HUDEP-2 (cell line): ENCODE results near the gene CORT.
"Not testable (repeated sequence)": the region's sequence is repeated elsewhere in the genome, so short reads cannot be mapped to it uniquely, and the experiment has no call there.

Experiments used
- DNase-seq, 76 experiments: peaks; one replicate each; lab custom pipeline; 2025; ENCODE audit not compliant: unreplicated experiment in 76 of 76; lab: John Stamatoyannopoulos, UW

Gene CORT

DNA sequence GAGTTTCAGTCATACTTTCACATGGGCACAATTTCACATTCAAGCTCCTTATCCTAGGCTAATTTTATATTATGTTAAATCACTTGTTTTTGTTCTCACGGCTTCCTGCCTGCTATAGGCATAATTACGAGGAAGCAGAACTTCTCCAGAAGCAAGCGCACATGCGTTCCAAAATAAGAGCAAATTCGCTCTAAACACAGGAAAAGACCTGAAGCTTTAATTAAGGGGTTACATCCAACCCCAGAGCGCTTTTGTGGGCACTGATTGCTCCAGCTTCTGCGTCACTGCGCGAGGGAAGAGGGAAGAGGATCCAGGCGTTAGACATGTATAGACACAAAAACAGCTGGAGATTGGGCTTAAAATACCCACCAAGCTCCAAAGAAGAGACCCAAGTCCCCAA, at the start of gene CORT:
Gene CORT, plus strand, starts transcription at position 281 of the 400 bp plus-strand sequence. CDS start 193 bp downstream, outside the sequence.
- no peak for DNase-seq

- DNase-seq, result no peak
Observed at GRCh38 chr1:10401281-10401680, 48.5 kb upstream of the CORT start.

GRCh38 chr1:10402729-10403274, 47.0 kb upstream of the CORT start:
- no peak for DNase-seq

DNA sequence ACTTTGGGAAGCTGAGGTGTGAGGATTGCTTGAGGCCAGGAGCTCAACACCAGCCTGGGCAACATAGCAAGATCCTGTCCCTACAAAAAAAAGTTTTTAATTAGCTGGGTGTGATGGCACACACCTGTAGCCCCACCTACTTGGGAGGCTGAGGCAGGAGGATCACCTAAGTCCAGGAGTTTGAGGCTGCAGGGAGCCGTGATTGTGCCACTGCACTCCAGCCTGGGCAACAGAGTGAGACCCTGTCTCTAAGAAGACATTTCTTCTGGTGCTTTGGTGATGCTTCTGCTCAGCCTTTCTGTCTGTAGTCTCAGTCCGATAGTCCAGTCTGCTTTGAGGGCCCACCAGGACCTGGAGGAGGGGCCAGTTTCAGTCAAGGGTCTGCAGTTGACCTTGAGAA, 42.6 kb upstream of the CORT start:
- no peak for DNase-seq

DNA sequence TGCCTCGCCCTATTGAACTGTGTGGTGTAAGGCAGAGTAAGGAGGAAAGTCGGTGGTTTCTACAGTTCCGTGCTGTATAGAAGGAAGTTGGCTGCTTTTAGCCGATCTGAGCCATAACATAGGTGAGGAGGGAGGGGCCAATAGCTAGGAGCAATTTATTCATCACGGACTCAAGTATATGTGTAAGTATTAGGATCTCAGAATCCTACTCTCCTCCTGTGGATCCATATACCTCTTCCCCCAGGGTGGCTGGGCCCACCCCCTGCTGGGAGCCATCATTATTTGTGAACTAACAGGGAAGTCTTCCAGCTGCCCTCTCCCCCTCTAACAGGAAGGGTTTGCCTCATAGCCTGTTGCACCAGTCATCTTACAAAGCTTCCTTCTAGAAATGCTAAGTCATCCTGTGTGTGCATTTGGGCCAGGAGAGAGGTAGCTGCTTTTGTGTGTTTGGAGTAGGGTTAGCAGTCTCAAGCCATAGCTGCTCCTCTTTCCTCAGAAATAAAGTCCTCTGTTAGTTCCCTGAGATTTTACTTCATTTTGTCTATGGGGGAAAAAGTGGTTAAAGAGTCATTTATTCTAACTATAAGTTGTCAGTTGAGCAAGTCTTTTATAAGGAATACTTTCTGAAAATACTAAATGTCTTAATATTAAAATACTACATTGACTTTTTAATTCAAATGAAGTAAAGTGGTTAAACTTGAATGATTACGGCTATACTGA, 34.5 kb upstream of the CORT start:
- DNase-seq, result peak in 35 of 76 experiments; percentile 5 to 63 (median 26)

GRCh38 chr1:10415967-10416366, 33.9 kb upstream of the CORT start:
- not testable (repeated sequence) for DNase-seq

- DNase-seq, result not testable (repeated sequence)
Observed at GRCh38 chr1:10418741-10419140, 31.1 kb upstream of the CORT start.

DNA sequence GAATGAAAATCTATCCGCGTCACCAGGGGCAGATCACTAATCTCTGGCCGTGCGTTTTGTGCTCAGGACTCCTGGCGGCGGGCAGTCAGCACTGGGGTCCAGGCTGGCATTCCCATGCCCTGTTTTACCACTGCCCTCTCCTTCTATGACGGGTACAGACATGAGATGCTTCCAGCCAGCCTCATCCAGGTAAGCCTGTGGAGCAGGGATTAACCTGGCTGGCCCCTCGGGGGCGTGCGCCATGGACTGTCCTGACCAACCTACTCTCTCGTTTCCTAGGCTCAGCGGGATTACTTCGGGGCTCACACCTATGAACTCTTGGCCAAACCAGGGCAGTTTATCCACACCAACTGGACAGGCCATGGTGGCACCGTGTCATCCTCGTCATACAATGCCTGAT, 30.5 kb upstream of the CORT start:
- no peak for DNase-seq

DNA sequence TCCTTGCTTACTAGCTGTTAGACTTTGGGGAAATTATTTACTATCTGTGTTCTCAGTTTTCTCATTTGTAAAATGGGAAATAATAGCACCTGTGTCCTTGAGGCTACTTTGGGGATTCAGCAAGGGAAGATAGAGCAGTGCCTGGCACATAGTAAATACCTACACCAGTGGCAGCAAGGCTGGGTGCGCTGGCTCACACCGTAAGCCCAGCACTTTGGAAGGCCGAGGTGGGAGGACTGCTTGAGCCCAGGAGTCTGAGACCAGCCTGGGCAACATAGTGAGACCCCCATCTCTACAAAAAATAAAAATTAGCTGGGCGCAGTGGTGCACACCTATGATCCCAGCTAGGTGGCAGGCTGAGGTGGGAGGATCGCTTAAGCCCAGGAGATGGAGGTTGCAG, 28.2 kb upstream of the CORT start:
- DNase-seq, result no peak

GRCh38 chr1:10424034-10424433, 25.8 kb upstream of the CORT start:
- peak in 7 of 76 experiments; percentile 1 to 8 (median 5) for DNase-seq

- no peak for DNase-seq
Observed at GRCh38 chr1:10424651-10425050, 25.2 kb upstream of the CORT start.

DNA sequence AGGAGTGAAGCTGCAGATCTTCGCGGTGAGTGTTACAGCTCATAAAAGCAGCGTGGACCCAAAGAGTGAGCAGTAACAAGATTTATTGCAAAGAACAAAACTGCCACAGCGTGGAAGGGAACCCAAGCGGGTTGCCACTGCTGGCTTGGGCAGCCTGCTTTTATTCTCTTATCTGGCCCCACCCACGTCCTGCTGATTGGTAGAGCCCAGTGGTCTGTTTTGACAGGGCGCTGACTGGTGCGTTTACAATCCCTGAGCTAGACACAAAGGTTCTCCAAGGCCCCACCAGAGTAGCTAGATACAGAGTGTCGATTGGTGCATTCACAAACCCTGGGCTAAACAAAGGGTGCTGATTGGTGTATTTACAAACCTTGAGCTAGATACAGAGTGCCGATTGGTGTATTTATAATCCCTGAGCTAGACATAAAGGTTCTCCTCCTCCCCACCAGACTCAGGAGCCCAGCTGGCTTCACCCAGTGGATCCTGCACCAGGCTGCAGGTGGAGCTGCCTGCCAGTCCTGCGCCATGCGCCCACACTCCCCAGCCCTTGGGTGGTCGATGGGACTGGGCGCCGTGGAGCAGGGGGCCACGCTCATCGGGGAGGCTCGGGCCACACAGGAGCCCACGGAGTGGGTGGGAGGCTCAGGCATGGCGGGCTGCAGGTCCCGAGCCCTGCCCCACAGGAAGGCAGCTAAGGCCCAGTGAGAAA, 23.9 kb upstream of the CORT start:
- DNase-seq, result not testable (repeated sequence)

- not testable (repeated sequence) for DNase-seq
Observed at GRCh38 chr1:10426535-10426848, 23.3 kb upstream of the CORT start.

DNA sequence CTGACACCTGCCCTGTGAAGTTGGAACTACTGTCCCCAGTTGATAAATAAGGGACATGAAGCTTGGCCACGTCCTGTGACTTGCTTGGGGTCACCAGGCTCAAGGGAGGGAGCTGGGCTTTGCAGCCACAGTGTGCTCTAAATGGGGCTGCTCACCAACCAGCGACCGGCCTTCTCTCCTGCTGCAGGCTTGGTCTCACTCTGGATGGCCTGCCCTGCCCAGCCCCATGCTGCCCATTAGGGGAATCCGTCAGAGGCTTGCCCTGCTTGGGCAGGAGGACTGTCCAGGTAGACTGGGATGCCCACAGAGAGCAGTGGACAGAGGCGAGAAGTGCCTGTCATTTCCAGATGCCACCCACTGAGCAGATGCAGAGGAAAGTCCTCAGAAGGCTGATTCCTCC, 20.8 kb upstream of the CORT start:
- peak in 1 of 76 experiments; percentile 6 for DNase-seq

DNA sequence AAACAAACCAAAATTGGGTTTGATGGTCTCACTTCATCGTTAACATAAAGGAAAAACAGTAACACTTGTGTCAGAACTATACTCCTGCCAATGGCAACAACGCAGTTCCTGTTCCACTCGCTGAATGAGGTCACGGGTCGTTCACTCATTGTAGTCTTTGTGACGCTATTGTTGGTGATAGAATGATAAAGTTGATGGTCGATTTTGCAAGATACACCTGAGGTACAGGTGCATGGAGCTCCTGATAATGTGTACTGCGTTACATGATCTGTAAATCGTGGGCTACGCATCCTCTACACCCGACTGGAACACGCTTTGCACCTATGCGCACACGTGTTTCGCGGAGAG, 20.0 kb upstream of the CORT start:
- DNase-seq, result no peak

- peak in 73 of 76 experiments; percentile 2 to 93 (median 74) for DNase-seq
Observed at GRCh38 chr1:10430216-10431069, 19.4 kb upstream of the CORT start, which contains the start of gene CENPS. Gene CENPS, plus strand, starts transcription at chr1:10430433. Its CDS starts 85 bp downstream, at chr1:10430518.

DNA sequence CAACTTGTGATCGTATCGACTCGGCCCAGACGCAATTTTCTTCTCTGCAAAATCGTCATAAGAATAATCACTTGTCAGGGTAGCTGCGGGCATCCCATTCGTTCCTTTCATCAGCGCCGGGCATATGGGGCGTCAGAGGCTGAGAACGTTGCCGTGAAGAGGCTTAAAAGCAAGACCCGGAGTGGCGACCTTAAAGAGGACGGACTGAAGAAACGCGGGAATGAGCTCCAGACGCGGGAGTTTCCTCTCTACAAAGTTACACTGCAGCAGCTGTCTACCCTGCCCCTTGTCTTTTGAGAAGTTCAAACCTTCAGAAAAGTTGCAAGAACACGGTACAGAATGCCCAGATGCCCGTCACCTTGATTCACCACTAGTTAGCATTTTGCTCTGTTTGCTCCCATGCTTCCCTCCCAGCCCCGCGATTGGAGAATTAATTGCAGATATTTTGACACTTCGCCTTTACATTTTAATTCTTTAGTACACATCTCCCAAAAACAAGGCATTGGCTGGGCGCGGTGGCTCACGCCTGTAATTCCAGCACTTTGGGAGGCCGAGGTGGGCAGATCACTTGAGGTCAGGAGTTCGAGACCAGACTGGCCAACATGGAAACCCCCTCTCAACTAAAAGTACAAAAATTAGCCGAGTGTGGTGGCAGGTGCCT, 18.6 kb upstream of the CORT start:
- peak in 8 of 76 experiments; percentile 15 to 46 (median 32) for DNase-seq

DNA sequence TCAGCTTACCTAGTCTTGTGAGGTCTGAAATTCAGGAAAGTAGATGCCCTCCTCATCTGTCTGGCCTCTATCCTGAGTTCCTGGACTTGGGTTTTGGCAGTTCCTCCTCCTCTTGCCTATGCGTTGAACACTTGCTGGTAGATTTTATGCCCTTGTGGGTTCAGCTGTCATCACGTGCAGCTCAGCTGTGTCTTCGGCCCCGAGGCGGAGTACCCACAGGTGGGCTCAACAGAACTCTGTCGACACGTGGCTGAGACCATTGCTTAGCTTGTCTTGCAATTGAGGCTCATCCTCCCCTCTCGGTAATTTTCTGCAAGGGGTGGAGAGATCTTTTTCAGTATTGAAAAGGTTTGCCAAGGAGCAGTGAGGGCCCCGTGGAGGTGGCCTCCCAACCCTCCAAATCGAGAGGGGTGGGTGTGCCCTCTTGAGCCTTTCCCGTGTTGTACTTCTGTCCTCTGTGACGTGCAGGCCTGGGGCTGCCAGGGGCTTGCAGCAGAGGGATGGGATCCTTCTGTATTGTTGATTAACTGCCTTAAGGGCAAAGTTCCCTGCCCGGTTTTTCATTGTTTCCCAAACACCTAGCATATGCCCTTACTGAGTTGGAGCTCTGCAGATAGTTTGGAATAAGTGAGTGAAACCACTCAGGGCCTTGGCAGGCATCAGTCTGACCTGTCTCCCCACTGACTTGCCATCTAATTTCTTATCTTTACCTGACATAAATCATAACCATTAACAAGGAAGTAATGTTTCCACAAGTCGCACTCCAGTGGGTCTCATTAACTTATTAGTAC, 16.7 kb upstream of the CORT start:
- DNase-seq, result no peak

DNA sequence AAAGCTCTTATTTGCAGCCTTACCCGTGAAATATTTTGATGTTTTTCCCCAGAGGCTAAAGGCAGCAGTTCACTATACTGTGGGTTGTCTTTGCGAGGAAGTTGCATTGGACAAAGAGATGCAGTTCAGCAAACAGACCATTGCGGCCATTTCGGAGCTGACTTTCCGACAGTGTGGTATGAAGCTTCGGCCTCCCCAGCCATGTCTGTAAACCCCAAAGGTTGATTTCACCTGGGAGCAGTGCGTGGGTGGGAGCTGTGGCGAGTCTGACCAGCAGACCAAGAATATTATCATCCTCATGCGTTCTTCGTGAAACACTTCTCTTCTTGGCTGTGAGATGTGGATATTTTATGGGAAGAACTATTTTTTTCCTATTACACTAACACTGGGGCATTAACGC, 16.0 kb upstream of the CORT start:
- no peak for DNase-seq

- DNase-seq, result no peak
Observed at GRCh38 chr1:10434590-10434989, 15.2 kb upstream of the CORT start.
